Cortex of kidney (tissue), 1 donor: ENCODE measurements around the gene PCAT6.

Source experiments
- DNase-seq: peaks from one replicate; lab custom pipeline; 2025; lab: John Stamatoyannopoulos, UW

PCAT6 gene

GRCh38 chr1:202848191-202848542, 37.4 kb downstream of the PCAT6 start:
- DNase-seq = no peak

- no peak for DNase-seq
Measured at GRCh38 chr1:202850593-202851362, 40.0 kb downstream of the PCAT6 start.

GRCh38 chr1:202852163-202852904, 41.6 kb downstream of the PCAT6 start:
- DNase-seq = no peak

GRCh38 chr1:202854787-202855186, 44.0 kb downstream of the PCAT6 start:
- DNase-seq = no peak

GRCh38 chr1:202856014-202856413, 45.3 kb downstream of the PCAT6 start:
- no peak for DNase-seq

DNA sequence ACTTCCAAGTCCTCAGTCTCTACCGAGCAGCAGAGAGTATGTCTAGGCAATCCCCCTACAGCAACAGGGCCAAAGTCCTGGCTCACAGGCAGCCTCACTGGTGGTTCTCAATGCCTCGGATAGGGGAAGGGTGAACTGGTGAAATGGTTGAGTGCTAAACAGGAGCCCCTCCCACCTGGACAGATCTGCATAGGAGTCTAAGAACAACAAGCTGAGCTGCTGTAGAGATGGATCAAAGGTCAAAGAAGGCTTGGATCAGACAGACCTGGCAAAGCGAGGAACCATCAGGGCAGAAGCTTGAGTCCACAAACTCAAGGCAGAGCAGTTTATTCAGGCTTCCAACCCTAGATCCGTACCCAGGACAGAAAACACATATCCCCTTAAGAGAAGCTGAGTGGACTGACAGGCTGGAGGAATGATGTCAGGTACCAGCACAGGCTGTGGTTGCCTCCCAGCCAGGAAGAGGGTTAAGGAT, 46.4 kb downstream of the PCAT6 start:
- DNase-seq = no peak

DNA sequence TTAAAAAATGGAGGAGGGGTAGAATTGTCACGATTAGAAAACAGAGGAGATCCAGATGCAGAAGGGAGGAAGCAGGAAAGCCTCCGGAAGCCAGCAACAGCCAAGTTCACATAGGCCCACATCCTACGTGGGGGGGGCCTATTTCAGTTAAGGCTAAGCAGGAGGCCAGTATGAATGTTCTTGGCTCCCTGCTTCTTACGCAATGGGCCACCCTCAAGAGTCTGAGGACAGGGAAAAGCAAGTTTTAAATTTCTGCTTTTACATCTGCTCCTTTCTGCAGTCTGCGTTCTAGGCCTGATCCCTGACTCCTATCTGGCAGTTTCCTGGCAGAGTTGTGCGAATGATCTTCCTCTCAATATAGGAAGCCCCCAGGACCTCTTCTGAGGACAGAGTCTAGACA, 47.6 kb downstream of the PCAT6 start:
- no peak for DNase-seq

GRCh38 chr1:202858789-202859414, 48.1 kb downstream of the PCAT6 start:
- no peak for DNase-seq

GRCh38 chr1:202860744-202861419, 50.1 kb downstream of the PCAT6 start:
- no peak for DNase-seq
